Gastrocnemius medialis (tissue), 4 donors: Measurements from ENCODE around the gene C1orf210.

ENCODE experiments used
- POLR2A ChIP-seq, 2 donors: fragments of 450-650 bp; IDR thresholded peaks; one replicate each; pipeline ENCODE4 v1.6.1; 2017; ENCODE audit warnings: antibody characterized with exemption in 2 of 2, mild to moderate bottlenecking in 2 of 2, moderate library complexity in 2 of 2
- TF ChIP-seq, protein P1 (sequence below), 5 experiments: fragments of 450-650 bp in 3 of 5; fragments of 200-600 bp in 2 of 5; sonication (generic) in 2 of 5; IDR thresholded peaks in 4 of 5; conservative IDR thresholded peaks in 1 of 5; 1 replicate in 4 of 5; 2 replicates in 1 of 5; pipeline ENCODE4 v1.5.1; 2016 to 2019; ENCODE audit warnings: antibody characterized with exemption in 5 of 5, mild to moderate bottlenecking in 3 of 5, moderate library complexity in 3 of 5

DNA sequence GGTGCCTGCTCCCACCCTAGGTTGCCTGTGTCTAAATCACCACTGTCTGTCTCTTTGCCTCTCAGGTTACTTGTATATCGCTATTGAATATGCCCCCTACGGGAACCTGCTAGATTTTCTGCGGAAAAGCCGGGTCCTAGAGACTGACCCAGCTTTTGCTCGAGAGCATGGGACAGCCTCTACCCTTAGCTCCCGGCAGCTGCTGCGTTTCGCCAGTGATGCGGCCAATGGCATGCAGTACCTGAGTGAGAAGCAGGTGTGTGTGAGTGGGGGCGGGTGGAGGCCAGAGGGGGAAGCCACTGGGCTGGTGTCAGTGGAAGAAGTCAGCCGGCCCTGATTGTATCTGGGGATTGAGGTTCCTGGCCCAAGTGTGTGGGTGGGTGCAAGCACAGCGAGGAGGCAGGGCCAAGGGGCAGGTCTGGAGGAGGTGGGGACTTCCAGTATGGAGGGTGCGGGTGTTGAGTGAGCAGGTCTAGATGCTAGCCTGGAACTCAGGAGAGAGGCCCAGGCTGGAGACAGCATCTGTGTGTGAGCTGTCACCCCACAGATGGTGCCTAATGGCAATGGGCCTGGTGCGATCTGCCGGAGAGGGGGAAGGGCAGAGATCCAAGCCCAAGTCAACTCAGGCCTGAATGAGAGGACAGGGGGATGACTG, 32.6 kb upstream of the C1orf210 start:
- TF ChIP-seq, protein P1, sequence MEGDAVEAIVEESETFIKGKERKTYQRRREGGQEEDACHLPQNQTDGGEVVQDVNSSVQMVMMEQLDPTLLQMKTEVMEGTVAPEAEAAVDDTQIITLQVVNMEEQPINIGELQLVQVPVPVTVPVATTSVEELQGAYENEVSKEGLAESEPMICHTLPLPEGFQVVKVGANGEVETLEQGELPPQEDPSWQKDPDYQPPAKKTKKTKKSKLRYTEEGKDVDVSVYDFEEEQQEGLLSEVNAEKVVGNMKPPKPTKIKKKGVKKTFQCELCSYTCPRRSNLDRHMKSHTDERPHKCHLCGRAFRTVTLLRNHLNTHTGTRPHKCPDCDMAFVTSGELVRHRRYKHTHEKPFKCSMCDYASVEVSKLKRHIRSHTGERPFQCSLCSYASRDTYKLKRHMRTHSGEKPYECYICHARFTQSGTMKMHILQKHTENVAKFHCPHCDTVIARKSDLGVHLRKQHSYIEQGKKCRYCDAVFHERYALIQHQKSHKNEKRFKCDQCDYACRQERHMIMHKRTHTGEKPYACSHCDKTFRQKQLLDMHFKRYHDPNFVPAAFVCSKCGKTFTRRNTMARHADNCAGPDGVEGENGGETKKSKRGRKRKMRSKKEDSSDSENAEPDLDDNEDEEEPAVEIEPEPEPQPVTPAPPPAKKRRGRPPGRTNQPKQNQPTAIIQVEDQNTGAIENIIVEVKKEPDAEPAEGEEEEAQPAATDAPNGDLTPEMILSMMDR (IDR thresholded peaks at IDR 0.05 in 4 of 5, conservative IDR thresholded peaks at IDR 0.05 in 1 of 5): no peak
- no peak for TF ChIP-seq POLR2A (IDR thresholded peaks at IDR 0.05)
